HG03159 (cell line): ENCODE results near the gene PHF21A.

Source experiments
- ATAC-seq: cut with Tn5 transposase; IDR thresholded peaks from one replicate; pipeline ENCODE4 v1.9.1; 2021; ENCODE audit warnings: mild to moderate bottlenecking, moderate library complexity; ENCODE audit not compliant: unreplicated experiment

Gene PHF21A

DNA sequence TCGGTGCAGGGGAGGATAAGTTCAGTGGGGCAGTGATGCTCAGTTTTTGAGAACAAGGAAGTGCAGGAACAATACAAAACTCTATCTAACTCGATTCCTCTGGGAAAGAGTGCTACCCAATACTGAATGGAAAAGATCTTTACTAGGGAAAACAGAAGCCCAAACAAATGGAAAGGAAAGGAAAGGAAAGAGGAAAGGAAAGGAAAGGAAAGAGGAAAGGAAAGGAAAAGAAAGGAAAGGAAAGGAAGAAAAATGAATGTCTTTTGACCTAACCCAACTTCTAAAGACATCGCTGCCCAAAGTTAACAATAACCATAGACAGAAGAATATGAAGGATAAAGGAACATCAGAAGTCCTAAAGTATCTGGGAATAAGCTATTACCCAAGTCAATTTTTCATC, 41.6 kb downstream of the PHF21A start:
- ATAC-seq, result no peak

DNA sequence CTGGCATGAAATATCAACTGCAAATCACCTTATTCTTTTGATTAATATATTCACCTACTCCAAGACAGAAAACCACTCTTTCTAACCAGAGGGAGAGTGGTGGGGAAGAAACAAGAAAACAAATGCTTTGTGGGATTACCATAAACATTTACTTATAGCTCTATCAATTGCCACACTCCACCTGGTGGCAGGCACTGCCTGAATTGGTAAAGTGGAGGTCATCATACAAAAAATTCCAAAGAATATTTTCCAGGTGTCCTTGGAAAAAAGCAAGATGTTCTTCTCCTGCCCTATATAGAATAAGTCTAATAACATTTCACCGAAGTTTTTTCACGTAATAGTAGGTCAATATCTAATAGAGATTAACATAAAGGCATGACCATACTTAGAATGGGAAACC, 45.3 kb downstream of the PHF21A start:
- no peak for ATAC-seq

DNA sequence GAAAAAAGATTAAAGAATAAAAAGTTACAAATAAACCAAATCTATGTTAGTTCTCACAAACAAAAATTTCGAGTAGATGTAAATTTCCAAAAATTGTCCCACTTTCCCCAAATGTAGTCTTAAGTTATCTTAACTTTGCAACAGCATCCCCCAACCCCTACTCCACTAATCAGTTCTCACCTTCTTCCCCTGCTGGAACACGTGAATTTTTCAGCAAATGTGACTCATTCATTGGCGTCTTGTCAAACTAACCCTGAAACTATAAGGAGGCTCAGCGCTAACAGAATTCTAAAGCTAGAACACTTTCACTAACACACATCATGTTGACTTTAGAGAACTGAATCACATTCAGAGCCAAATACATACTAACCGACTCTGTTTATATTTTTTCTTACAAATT, 46.1 kb downstream of the PHF21A start:
- ATAC-seq, result no peak

DNA sequence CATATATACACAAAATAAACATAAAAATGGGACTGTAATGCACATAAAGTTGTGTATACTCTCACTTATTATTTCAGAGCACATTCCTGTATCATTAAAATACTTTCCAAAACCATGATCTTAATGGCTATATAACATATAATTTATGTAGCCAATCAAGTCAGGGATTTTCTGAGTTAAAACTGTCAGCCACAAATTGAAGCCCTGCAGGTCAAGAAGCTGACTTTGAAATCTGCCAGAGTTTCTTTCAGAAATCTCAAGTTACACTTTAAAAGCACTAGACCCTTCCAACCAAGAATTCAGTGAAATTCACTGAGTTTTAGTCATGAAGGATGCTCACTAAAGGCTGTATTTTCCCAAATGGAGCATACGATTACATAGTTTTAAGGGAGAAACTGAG, 47.6 kb downstream of the PHF21A start:
- no peak for ATAC-seq

DNA sequence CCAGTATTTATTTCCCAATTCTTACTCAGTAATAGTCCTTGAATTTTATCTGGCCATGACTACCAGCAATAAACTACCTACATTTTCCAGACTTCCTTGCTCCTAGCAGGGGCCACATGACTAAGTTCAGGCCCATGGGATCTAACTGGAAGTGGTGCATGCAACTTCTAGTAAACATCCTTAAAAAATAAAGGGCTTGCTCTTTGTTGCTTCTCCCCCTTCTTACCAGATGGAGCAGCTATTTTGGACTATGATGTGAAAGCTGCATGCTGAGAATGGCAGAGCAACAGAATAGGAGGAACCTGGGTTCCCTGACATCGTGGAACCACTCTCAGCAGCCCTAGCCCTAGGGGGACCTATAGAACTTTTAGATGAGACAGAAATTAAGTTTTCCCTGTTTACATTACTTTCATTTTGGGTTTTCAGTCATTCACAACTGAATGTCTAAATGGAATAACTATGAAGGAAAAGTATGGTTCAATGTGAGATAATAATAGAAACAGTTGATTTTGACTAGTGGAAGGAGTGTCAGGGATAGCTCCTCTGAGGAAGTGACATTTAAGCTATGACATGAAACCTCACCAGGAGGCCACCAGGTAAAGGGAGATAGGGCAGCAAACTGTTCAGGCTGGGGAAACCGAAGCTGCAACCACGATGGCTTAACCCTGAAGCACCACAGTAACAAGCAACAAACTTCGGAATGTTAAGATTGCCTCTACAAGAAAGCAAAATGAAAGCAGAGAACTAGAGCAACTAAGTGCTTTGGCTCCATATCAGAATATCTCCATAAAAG, 48.9 kb downstream of the PHF21A start:
- ATAC-seq, result no peak

DNA sequence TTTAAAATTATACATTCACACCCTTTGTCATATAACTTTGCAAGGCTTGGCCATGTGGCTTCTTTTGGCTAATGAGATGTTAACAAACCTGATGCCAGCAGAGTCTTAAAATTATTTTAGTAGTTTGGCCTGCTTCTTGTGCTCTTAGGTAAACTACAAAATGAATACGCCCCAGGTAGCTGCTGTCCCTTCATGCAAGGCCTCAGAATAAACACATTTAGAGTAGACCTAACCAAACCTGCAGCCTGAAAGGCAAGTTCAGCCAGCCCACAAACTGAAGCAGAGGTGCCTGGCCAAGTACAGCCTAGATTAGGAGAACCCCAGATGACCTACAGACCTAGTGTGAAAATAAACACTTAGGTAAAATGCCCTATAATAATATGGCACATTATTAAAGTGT, 50.2 kb downstream of the PHF21A start:
- ATAC-seq, result no peak

DNA sequence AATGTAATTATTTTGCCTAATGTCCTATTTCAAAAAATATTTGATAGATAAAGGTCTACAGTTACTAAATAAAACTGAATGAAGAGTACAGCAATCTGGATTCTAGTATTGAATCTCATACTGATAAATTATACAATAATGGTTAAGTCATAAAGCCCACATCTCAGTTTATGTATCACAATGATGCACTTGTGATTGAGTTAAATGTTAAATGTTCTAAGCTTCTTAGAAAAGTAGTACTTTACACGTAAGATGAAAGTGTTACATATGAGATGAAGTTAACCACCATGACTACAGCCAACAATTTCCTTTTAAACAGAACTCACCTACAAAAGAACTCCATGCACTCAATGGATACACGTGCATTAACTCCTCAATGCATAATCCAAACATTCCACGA, 51.7 kb downstream of the PHF21A start:
- ATAC-seq, result no peak

DNA sequence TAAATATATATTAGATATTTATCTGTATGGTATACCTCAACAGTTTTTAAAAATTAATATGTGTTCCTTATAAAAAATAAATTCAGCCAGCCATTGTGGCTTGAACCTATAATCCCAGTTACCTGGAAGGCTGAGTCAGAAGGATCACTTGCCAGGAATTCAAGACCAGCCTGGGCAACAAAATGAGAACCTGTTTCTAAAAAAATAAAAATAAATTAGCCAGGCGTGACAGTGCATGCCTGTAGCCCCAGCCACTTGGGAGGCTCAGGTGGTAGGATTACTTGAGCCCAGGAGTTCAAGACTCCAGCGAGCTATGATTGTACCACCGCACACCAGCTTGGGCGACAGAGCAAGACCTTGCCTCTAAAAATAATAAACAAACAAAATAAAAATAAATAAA, 54.9 kb downstream of the PHF21A start:
- ATAC-seq, result no peak

DNA sequence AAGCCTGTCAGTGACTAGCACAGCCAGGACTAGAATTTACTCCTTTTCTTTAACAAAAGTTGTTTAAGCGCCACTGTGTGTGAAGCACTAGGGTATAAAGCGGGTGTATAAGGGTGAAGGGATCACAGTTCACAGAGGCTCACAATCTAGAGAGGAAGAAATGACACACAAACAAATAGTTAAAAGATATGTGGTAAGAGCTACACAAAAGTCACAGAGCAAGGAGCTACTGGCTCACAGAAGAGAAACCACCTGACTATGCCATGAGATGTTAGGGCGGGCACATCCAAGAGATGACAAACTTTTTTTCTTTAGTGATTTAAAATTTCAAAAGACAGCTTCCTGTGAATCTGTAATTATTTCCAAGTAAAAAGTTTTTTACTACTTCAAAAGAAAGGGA, 55.6 kb downstream of the PHF21A start:
- no peak for ATAC-seq

DNA sequence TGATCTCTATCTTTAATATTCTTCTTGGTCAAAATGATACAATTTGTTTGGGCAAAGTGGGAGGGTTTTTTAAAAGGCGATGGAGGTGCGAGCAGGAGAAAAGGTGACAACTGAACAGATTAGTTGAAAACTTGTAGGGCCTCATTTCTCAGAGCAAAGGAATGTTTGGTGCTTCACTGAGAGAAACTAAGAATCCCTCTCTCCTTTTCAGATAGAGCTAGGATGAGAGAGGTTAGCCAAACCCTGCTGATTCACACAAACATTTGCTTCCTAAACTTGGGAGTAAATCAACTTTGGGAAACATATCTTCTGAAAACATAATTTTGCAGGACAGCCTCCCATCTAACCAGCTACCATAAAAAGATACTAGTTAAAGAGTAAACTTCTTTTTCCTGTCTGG, 57.0 kb downstream of the PHF21A start:
- no peak for ATAC-seq

DNA sequence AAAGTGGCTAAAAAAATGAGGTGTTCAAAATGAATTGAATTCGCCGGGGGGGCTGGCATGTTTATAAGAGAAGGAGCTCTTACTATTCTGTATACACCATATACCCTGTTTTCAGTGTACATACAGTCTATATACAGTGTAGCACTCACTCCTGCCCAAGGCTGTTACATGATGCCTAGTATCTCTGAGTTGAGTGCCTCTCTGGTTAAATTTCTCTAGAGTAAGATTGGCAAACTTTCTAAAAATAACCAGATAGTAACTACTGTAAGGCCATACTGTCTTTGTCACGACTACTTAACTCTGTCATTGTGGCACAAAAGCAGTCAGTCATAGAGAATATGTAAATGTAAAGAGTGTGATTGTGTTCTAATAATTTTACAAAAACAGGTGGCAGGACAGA, 58.1 kb downstream of the PHF21A start:
- no peak for ATAC-seq

DNA sequence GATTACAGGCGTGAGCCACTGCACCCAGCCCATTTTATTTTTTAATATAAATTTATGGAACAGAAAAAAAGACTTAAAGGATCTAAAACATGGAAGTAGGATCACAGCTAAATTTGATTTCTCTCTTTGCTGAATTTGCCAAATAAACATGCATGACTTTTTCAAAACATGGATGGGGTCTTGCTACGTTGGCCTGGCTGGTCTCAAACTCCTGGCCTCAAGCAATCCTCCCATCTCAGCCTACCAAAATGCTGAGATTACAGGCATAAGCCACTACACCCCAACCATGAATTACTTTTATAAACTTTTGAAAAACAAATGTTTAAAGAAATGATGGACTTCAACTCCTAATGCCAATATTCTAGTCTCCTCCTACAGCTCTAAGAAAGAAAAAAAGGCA, 61.2 kb downstream of the PHF21A start:
- no peak for ATAC-seq

DNA sequence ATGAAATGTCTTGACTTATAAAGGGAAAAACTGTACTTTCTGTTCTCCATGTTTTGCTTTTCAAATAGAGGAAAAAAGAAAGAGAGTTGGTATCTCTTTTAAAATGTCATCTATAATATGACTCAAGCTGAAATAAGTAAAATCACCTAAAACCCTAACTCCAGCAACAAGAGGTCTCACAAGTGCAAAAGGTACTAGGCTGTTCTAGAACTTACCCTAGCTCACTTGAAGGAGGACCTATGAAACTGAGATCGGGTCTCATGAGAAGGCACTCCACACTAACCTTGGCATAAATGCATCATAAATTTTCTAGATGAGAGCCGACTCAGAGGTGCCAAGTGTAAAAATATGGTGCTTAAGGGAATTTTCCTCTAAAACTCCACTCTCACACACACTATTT, 63.8 kb downstream of the PHF21A start:
- no peak for ATAC-seq

DNA sequence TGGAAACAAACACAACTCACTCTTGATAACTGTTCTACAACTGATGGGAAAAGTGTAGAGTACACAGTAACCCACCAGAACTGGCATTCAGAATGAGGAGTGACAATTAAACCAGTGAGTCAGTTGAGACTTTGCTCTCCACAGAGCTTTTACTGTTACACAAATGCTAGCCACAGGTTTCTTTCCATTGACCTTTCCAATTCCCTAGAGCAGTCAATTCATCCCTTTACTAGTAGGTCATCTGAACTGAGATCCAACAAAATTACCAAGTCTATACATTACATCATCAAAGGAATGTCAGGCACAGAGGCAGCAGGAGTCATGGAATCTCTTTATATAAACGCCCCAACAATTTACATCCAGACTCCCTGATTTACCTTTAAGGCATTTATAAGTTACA, 65.9 kb downstream of the PHF21A start:
- no peak for ATAC-seq

DNA sequence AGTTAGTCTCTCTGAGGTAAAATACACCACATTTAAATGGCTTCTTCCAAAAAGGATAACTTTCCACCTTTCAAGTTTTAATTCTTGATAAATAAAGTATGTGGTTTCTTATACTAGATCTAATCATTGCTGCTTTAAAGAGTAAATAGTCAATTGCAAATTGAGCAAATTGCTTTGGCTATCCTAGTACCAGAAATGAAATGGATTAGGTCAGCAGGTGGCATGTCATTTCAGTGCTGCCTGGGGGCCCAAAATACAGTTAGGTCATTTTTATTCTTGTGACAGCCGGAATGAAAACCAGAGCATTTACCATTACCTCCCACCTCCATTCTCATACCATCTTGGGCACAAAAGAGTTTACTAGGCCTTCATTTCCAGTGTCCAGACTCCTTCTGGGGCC, 70.2 kb downstream of the PHF21A start:
- no peak for ATAC-seq

DNA sequence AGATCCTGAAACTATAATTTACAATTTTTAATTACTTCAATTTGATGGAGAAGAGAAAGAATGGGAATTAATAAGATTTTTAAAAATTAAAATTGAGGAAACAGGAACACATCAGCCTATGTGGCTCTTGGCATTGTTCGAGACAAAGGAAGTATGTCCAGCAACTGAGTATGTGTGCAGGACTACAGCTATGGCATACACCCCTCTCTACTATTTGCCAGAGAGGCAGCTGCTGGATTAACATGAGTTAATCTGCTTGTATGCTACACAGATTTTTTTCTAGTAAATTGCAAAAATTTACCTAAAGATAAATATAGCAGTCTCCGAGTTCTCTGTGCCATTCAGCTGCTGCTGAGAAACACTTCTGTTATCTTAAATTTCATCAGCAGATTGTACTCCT, 70.6 kb downstream of the PHF21A start:
- no peak for ATAC-seq

DNA sequence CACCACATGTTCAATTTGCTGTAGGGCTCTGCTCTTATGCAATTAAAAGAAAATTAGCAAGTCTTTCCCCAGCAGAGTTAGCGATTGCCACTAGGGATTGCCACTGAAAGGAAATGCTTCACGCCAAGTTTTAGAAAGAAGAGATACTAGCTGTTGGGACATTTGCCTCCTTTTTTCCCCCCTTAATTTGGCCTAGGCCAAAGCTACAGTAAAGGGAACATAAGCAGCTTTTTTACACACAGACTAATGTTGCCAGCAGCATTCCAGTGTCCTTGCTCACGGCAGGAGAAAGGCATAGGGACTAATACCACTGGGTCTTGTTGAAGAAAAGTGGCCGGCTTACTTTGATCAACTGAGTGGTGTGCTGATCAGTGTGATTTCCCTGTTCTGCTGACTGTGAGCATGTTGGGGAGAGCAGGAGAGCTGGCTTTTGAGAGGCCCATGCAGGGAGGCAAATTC, 71.2 kb downstream of the PHF21A start:
- ATAC-seq, result no peak

DNA sequence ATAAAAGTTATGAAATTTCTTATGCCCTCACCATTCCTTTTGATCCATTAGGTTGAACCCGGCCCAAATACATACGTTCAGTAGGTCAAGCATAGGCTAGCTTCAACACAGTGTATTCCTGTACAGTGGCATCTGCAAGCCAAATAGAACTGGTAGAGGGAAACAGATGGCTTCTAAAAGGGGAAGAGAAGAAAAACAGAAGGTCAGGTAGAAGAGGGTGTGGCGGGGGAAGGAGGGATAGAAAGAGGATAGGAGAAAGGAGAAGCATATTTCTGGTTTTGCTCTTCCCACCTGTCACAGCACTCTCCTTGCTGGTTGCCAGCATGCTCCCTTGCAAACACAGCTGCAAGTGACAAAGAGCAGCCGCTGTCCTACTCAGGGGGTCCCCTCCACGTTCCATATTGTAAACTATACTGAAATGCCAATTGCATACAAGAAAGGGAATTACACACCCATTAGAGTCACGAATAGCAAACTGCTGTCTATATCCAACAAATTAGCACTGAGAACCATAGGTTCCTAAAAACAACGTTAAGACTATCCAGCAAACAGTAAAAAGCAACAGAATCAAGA, 71.8 kb downstream of the PHF21A start:
- no peak for ATAC-seq

DNA sequence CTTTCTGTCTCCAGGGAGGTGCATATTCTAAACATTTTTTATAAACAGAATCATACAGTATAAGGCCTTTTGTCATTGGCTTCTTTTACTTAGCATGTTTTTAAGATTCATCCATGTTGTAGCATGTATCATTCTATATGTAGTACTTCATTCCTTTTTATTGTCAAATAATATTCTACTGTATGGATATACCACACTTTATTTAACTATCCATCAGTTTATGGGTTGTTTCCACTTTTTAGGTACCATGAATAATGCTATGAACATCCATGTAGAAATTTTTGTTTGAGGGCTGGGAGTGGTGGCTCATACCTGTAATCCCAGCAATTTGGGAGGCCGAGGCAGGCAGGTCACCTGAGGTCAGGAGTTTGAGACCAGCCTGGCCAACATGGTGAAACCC, 73.1 kb downstream of the PHF21A start:
- ATAC-seq, result no peak

DNA sequence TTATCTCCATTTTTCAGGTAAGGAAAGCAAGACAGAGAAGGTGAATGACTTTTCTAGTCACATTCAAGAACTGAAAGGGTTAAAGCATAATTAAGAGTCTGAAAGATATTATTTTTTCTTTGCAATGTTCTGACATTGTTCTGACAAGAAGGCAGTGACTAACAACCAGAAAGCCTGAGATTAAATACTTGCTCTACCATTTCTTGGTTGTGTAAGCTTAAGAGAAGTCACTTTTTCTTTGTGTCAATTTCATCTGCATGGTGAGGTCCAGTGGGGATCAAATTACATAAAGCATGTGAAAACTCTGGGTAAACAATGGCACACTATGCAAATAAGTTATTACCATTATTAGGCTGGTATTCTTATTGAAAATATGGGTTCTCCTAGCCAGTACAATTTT, 73.7 kb downstream of the PHF21A start:
- ATAC-seq, result no peak

DNA sequence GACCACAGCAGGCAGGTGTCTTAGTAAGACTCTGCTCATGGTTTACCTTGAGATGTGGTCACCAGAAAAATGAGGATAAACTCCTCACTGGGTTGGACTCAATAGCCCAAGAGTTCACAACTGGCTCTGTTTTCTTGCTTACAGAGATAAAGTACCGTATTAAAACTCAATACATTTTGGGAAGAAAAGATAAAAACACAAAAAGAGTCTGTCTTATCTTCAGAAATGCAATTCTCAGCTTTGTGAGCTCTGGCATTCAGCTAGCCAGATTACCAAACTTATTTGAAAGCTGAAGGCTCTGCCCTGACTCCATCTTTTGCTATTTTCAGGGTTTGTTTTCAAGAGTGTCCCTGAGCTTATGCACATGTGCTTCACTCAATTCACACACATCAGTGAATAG, 75.4 kb downstream of the PHF21A start:
- ATAC-seq, result no peak

DNA sequence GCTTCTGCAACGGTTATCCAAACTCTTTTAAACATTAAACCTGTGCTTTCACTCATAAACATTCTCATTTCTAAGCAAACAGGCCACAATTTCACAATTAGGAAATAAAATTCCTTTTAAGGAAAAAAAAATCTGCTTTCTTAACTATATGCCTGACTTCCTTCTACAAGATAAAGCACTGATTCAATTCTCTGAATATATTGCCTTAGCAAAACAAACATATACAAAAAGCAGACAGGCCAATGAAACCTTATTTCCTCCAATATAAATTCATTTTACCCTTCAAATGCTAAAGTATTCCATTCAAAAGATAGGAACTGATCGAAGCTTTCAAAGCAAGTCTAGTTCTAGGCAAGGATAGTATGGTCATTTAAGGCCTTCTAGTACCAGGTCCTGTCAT, 76.7 kb downstream of the PHF21A start:
- no peak for ATAC-seq

DNA sequence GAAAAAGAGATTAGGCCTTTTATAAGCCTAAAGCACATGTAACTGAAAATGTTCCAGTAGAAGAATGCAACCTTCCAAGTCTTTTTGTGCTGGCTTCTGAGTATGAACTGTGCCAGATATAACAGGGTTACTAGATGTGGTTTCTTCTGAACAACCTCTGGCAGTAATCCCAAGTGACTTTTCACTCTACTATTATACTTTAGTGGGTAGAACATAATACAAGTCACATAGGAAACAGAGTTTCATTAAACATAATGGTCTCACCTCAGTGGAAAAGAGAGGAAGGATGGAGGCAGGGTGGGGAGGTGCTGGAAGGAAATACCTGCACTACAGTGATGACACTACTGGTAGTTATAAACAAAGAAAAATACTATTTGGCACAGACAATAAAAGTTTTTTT, 81.3 kb downstream of the PHF21A start:
- ATAC-seq, result no peak
